Activated gamma-delta T cell (primary cell): ENCODE data around the gene DYNC1LI1.

Experiments used
- DNase-seq: peaks from one replicate; lab custom pipeline; 2025; lab: John Stamatoyannopoulos, UW

The DYNC1LI1 gene

GRCh38 chr3:32492684-32493436 lies 77.8 kb downstream of the DYNC1LI1 start:
- no peak for DNase-seq

GRCh38 chr3:32488474-32489008 lies 82.1 kb downstream of the DYNC1LI1 start:
- no peak for DNase-seq

- DNase-seq, result no peak
Observed at GRCh38 chr3:32487781-32488473, 82.7 kb downstream of the DYNC1LI1 start.

GRCh38 chr3:32484436-32484835 lies 86.2 kb downstream of the DYNC1LI1 start:
- no peak for DNase-seq

GRCh38 chr3:32483772-32484171 lies 86.9 kb downstream of the DYNC1LI1 start:
- DNase-seq, result no peak

- DNase-seq, result no peak
Observed at GRCh38 chr3:32482693-32483092, 88.0 kb downstream of the DYNC1LI1 start.

GRCh38 chr3:32481791-32482631 lies 88.6 kb downstream of the DYNC1LI1 start:
- DNase-seq, result no peak

GRCh38 chr3:32480604-32481003 lies 90.1 kb downstream of the DYNC1LI1 start:
- DNase-seq, result no peak
